HCT116 (cell line): Measurements from ENCODE around the gene ALDH2. TPM values are rescaled to one million over a fixed set of nuclear protein-coding genes. Genes with fewer than 3 reads are reported as not detected.

Source experiments
- ATAC-seq: fragments of 200-7000 bp; cut with Tn5 transposase; 2 replicates; pipeline ENCODE4 v1.9.1; 2020; ENCODE audit warnings: mild to moderate bottlenecking, moderate library complexity
- BruUV-seq: library from RNA; stranded (reverse); fragments of 400-500 nt; replicated peaks from 2 replicates; lab custom pipeline; 2021; lab: Mats Ljungman, UMichigan
- CTCF ChIA-PET: fragments of 300-600 bp; sonication (Branson Sonifier 250); formaldehyde crosslinking; loops from one replicate; lab custom pipeline; 2021; ENCODE audit warnings: antibody characterized with exemption; lab: Charles Lee
- POLR2A ChIA-PET: fragments of 300-600, 350-600 bp; sonication (Branson Sonifier 250); formaldehyde crosslinking; loops from one replicate; lab custom pipeline; 2021; ENCODE audit warnings: antibody characterized with exemption; lab: Charles Lee
- RAD21 ChIA-PET, 2 experiments: fragments of 300-600 bp; sonication (Branson Sonifier 250); formaldehyde crosslinking; loops; one replicate each; lab custom pipeline; 2023; ENCODE audit warnings: low total read pairs in 2 of 2; ENCODE audit not compliant: uncharacterized antibody in 2 of 2, unreplicated experiment in 2 of 2, low non-redundant PET in 1 of 2; lab: Charles Lee
- DNase-seq: peaks from one replicate; pipeline ENCODE4 v3.0.0-alpha.2; 2010; ENCODE audit warnings: low read depth, low spot score
- H2AFZ ChIP-seq: fragments of 200-600 bp; shearing (Covaris generic), sonication (generic); 2 replicates; pipeline ENCODE4 v1.6.1; 2017; ENCODE audit warnings: low read depth, mixed run types, mixed read lengths, antibody characterized with exemption, low read length; ENCODE audit not compliant: poor library complexity, severe bottlenecking
- H3K27ac ChIP-seq: 2 replicates; pipeline ENCODE4 v1.5.1; 2012; ENCODE audit warnings: low read depth, low read length
- H3K27me3 ChIP-seq: fragments of 200-600 bp; sonication (generic); 2 replicates; pipeline ENCODE4 v1.6.1; 2016; ENCODE audit warnings: mixed run types, low read length, mixed read lengths; ENCODE audit not compliant: insufficient read depth
- H3K36me3 ChIP-seq, 2 experiments: fragments of 200-500 bp in 1 of 2; fragments of 200-600 bp in 1 of 2; sonication (Bioruptor generic) in 1 of 2; sonication (generic) in 1 of 2; 2 replicates each; pipeline versions ENCODE4 v1.5.1 to v1.6.1; 2014 to 2016; ENCODE audit warnings: low read length in 2 of 2, inconsistent platforms in 1 of 2, mixed read lengths in 1 of 2, mixed run types in 1 of 2; ENCODE audit not compliant: insufficient read depth in 2 of 2, control insufficient read depth in 1 of 2
- H3K4me1 ChIP-seq, 2 experiments: fragments of 200-600 bp in 1 of 2; sonication (generic) in 1 of 2; 2 replicates each; pipeline versions ENCODE4 v1.5.1 to v1.6.1; 2012 to 2017; ENCODE audit warnings: low read length in 2 of 2, inconsistent platforms in 1 of 2, mild to moderate bottlenecking in 1 of 2, mixed read lengths in 1 of 2, mixed run types in 1 of 2, moderate library complexity in 1 of 2; ENCODE audit not compliant: insufficient read depth in 2 of 2, control insufficient read depth in 1 of 2
- H3K4me2 ChIP-seq: fragments of 200-600 bp; sonication (generic); 2 replicates; pipeline ENCODE4 v1.6.1; 2017; ENCODE audit warnings: mixed run types, low read length, mixed read lengths
- H3K4me3 ChIP-seq, 2 experiments: fragments of 200-600 bp in 1 of 2; sonication (generic) in 1 of 2; replicated peaks in 1 of 2; 2 replicates each; pipeline ENCODE4 v1.5.1; 2011 to 2016; ENCODE audit warnings: low read length in 2 of 2, control low read depth in 1 of 2, low read depth in 1 of 2, mild to moderate bottlenecking in 1 of 2, mixed read lengths in 1 of 2, mixed run types in 1 of 2
- H3K79me2 ChIP-seq: fragments of 200-600 bp; sonication (generic); 2 replicates; pipeline ENCODE4 v1.6.1; 2017; ENCODE audit warnings: mild to moderate bottlenecking, mixed run types, low read length, moderate library complexity, mixed read lengths; ENCODE audit not compliant: insufficient read depth
- H3K9ac ChIP-seq: fragments of 200-600 bp; sonication (generic); 2 replicates; pipeline ENCODE4 v1.6.1; 2016; ENCODE audit warnings: low read length, mixed read lengths
- H3K9me2 ChIP-seq: fragments of 200-600 bp; sonication (generic), shearing (Covaris generic); 2 replicates; pipeline ENCODE4 v1.6.1; 2017; ENCODE audit warnings: mixed run types, mild to moderate bottlenecking, moderate library complexity; ENCODE audit not compliant: insufficient read depth
- H3K9me3 ChIP-seq, 2 experiments: fragments of 200-500 bp in 1 of 2; fragments of 200-600 bp in 1 of 2; sonication (Bioruptor generic) in 1 of 2; sonication (generic) in 1 of 2; 2 replicates each; pipeline ENCODE4 v1.6.1; 2014 to 2017; ENCODE audit warnings: low read length in 2 of 2, mixed read lengths in 2 of 2, inconsistent platforms in 1 of 2, low read depth in 1 of 2, mild to moderate bottlenecking in 1 of 2, mixed run types in 1 of 2, moderate library complexity in 1 of 2; ENCODE audit not compliant: control insufficient read depth in 1 of 2, insufficient read depth in 1 of 2
- H4K20me1 ChIP-seq: fragments of 200-600 bp; sonication (generic), shearing (Covaris generic); 2 replicates; pipeline ENCODE4 v1.6.1; 2017; ENCODE audit warnings: mixed run types, mild to moderate bottlenecking, moderate library complexity; ENCODE audit not compliant: insufficient read depth
- CEBPB ChIP-seq: IDR thresholded peaks from 2 replicates; pipeline ENCODE4 v1.6.1; 2012; ENCODE audit warnings: low read depth
- CTCF ChIP-seq, 3 experiments: fragments of 200-600 bp in 1 of 3; sonication (generic) in 1 of 3; IDR thresholded peaks in 2 of 3; conservative IDR thresholded peaks in 1 of 3; 2 replicates each; pipeline ENCODE4 v1.5.1; 2012 to 2017; ENCODE audit warnings: low read depth in 2 of 3, low read length in 2 of 3, antibody characterized with exemption in 1 of 3, borderline replicate concordance in 1 of 3, control low read depth in 1 of 3, mild to moderate bottlenecking in 1 of 3, mixed read lengths in 1 of 3, mixed run types in 1 of 3, moderate library complexity in 1 of 3; ENCODE audit not compliant: insufficient read depth in 1 of 3
- ELF1 ChIP-seq: IDR thresholded peaks from 2 replicates; pipeline ENCODE4 v1.6.1; 2012; ENCODE audit warnings: low read depth, borderline replicate concordance
- EZH2 ChIP-seq: fragments of 200-600 bp; sonication (generic); IDR thresholded peaks from 2 replicates; pipeline ENCODE4 v1.6.1; 2017; ENCODE audit warnings: antibody characterized with exemption, mixed run types
- EZH2phosphoT487 ChIP-seq: fragments of 200-600 bp; IDR thresholded peaks from 2 replicates; pipeline ENCODE4 v1.6.1; 2018; ENCODE audit warnings: antibody characterized with exemption, borderline replicate concordance
- POLR2A ChIP-seq: IDR thresholded peaks from 2 replicates; pipeline ENCODE4 v1.7.0; 2011; ENCODE audit warnings: borderline replicate concordance; ENCODE audit not compliant: insufficient read depth, insufficient read length; ENCODE audit errors: extremely low read depth
- POLR2AphosphoS5 ChIP-seq: IDR thresholded peaks from 2 replicates; pipeline ENCODE4 v1.6.1; 2011; ENCODE audit warnings: mild to moderate bottlenecking, low read depth, low read length, moderate library complexity
- REST ChIP-seq: IDR thresholded peaks from 2 replicates; pipeline ENCODE4 v1.6.1; 2012; ENCODE audit warnings: low read depth
- SIN3A ChIP-seq: IDR thresholded peaks from 2 replicates; pipeline ENCODE4 v1.6.1; 2012; ENCODE audit warnings: low read depth
- SRF ChIP-seq: IDR thresholded peaks from 2 replicates; pipeline ENCODE4 v1.6.1; 2012; ENCODE audit warnings: low read depth
- TCF7L2 ChIP-seq: IDR thresholded peaks from 2 replicates; pipeline ENCODE4 v1.7.0; 2011; ENCODE audit warnings: borderline replicate concordance, inconsistent platforms; ENCODE audit not compliant: insufficient read depth, insufficient read length; ENCODE audit errors: extremely low read depth
- YY1 ChIP-seq: IDR thresholded peaks from 2 replicates; pipeline ENCODE4 v1.6.1; 2011; ENCODE audit warnings: low read length, low read depth, moderate library complexity, mild to moderate bottlenecking; ENCODE audit not compliant: insufficient replicate concordance; ENCODE audit errors: extremely low read depth
- ZFX ChIP-seq: fragments of 450-650 bp; IDR thresholded peaks from 2 replicates; pipeline ENCODE4 v1.6.1; 2017
- ZNF274 ChIP-seq: fragments of 200-500 bp; sonication (Bioruptor generic); IDR thresholded peaks from 2 replicates; pipeline ENCODE4 v1.6.1; 2014; ENCODE audit warnings: mild to moderate bottlenecking, low read depth, low read length, inconsistent platforms
- intact Hi-C: fragments of 100-400 bp; cut with micrococcal nuclease; formaldehyde crosslinking; loops from 2 replicates; pipeline ENCODE4 v1.10.0; 2022
- total RNA-seq: library from RNA; stranded (reverse); gene quantifications from one replicate; pipeline ENCODE4 v1.2.1, GENCODE V29; 2021; ENCODE audit not compliant: unreplicated experiment

The ALDH2 gene
- total RNA-seq, 1 experiment from 2014 or later = 32.9 TPM

- Histone ChIP-seq H3K27me3 (no peaks in the 10 kb centered on the region), H3K4me3 (no peak overlapping the region), H3K9me3 (no peaks in the 10 kb centered on the region), H4K20me1 (no peaks in the 10 kb centered on the region), H3K36me3 (peaks cover 0 to 3% of the 10 kb centered on the region in 2 experiments; a peak in 1 of 4 replicates), H2AFZ (no peak overlapping the region), H3K27ac (no peak overlapping the region), H3K9me2 (no peaks in the 10 kb centered on the region), H3K9ac (no peak overlapping the region), H3K4me2 (no peak overlapping the region), H3K4me1 (peaks cover 0 to 11% of the 10 kb centered on the region in 2 experiments; a peak in 2 of 4 replicates), H3K79me2 (no peaks in the 10 kb centered on the region)
- DNase-seq = no peak
- RAD21 ChIA-PET = interaction anchor here in 1 of 2 experiments (0.6 kb wide), 1 partner anchor 622 kb away, joined by 3 read pairs; no protein-coding TSS in a partner anchor
- ATAC-seq = 0 out of 2 replicates have a peak, but pooled peaks have one; percentile 49
- TF ChIP-seq YY1 (no peak), POLR2AphosphoS5 (no peak), CTCF (IDR thresholded peaks at IDR 0.05 in 2 of 3, conservative IDR thresholded peaks at IDR 0.05 in 1 of 3; ENCODE audit: borderline replicate concordance in 1 of 3, insufficient read depth in 1 of 3, low read depth in 2 of 3, low read length in 2 of 3) (peak in 1 of 3 experiments; percentile 15; a peak in 1 of 6 replicates)
- BruUV-seq = no TSS peak
- POLR2A ChIA-PET = no interaction called here
- CTCF ChIA-PET = no interaction called here
- intact Hi-C loops = no loop called here
These were observed 21.5 kb downstream of the ALDH2 start for GRCh38 chr12:111788178-111788654.

GRCh38 chr12:111789779-111790178 is 23.0 kb downstream of the ALDH2 start:
- no peak overlapping the region for H3K4me3 ChIP-seq
- no peak overlapping the region for H3K27ac ChIP-seq
- peaks cover 0 to 3% of the 10 kb centered on the region in 2 experiments; a peak in 1 of 4 replicates for H3K36me3 ChIP-seq
- ChIA-PET CTCF (no interaction called here), RAD21 (no interaction called here), POLR2A (no interaction called here)
- no peak for ATAC-seq
- intact Hi-C loops = no loop called here
- no TSS peak for BruUV-seq
- no peaks in the 10 kb centered on the region for H3K27me3 ChIP-seq
- H2AFZ ChIP-seq = no peak overlapping the region
- no peaks in the 10 kb centered on the region for H3K9me2 ChIP-seq
- H3K9ac ChIP-seq = no peak overlapping the region
- H3K4me1 ChIP-seq = peaks cover 0 to 11% of the 10 kb centered on the region in 2 experiments; a peak in 2 of 4 replicates
- H3K9me3 ChIP-seq = no peaks in the 10 kb centered on the region
- no peak overlapping the region for H3K4me2 ChIP-seq
- no peaks in the 10 kb centered on the region for H4K20me1 ChIP-seq
- DNase-seq = no peak
- H3K79me2 ChIP-seq = no peaks in the 10 kb centered on the region
- no peak for TF ChIP-seq TCF7L2
- TF ChIP-seq EZH2 = no peak
- TF ChIP-seq YY1 = no peak
- no peak for TF ChIP-seq SRF
- TF ChIP-seq ZNF274 = no peak
- no peak for TF ChIP-seq CEBPB
- TF ChIP-seq EZH2phosphoT487 = no peak
- TF ChIP-seq ELF1 = no peak
- no peak for TF ChIP-seq POLR2A
- TF ChIP-seq ZFX = no peak
- no peak for TF ChIP-seq SIN3A
- no peak for TF ChIP-seq REST
